BE2C (cell line): ENCODE measurements around the gene HARS2.
"Not testable (repeated sequence)": the region's sequence is repeated elsewhere in the genome, so short reads cannot be mapped to it uniquely, and the experiment has no call there.

Experiments used
- DNase-seq: peaks from one replicate; pipeline ENCODE4 v3.0.0-alpha.2; 2020
- H3K27me3 ChIP-seq: fragments of 250-450 bp; sonication (Bioruptor Pico); 2 replicates; pipeline ENCODE4 v1.5.1; 2020; ENCODE audit warnings: mild to moderate bottlenecking
- H3K36me3 ChIP-seq: fragments of 250-450 bp; sonication (Bioruptor Pico); 2 replicates; pipeline ENCODE4 v1.5.1; 2020; ENCODE audit warnings: mild to moderate bottlenecking
- H3K4me1 ChIP-seq: fragments of 250-450 bp; sonication (Bioruptor Pico); 2 replicates; pipeline ENCODE4 v1.5.1; 2020
- H3K4me3 ChIP-seq: 2 replicates; pipeline ENCODE4 v1.5.1; 2011; ENCODE audit warnings: low read depth, low read length
- H3K9me3 ChIP-seq: fragments of 250-450 bp; sonication (Bioruptor Pico); 2 replicates; pipeline ENCODE4 v1.5.1; 2020
- CTCF ChIP-seq: IDR thresholded peaks from 2 replicates; pipeline ENCODE4 v1.5.1; 2012; ENCODE audit warnings: mild to moderate bottlenecking, low read depth, low read length

Gene HARS2

DNA sequence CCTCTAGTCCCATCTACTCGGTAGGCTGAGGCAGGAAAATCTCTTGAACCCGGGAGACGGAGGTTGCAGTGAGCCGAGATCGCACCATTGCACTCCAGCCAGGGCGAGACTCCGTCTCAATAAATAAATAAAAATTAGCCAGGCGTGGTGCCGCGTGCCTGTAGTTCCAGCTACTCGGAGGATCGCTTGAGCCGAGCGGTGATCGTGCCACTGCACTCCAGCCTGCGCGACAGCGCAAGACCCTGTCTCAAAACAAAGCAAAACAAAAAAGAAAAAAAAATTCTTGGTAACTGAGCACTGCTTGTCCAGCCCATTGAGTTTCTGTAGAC, 27.3 kb upstream of the HARS2 start:
- Histone ChIP-seq H3K27me3 (no peaks in the 10 kb centered on the region), H3K9me3 (no peaks in the 10 kb centered on the region), H3K36me3 (peaks cover 40% of the 10 kb centered on the region), H3K4me1 (no peaks in the 10 kb centered on the region), H3K4me3 (peak overlapping the region; percentile 96)
- no peak for DNase-seq
- no peak for TF ChIP-seq CTCF

GRCh38 chr5:140664359-140665119, 26.7 kb upstream of the HARS2 start, which contains the start of gene WDR55:
Gene WDR55 (plus strand): TSS chr5:140664904. CDS start chr5:140664913, 9 bp downstream.
- TF ChIP-seq CTCF, result no peak
- Histone ChIP-seq H3K4me1 (no peaks in the 10 kb centered on the region), H3K4me3 (peak within 1 kb of the TSS; percentile 96), H3K36me3 (peaks cover 40% of the 10 kb centered on the region), H3K9me3 (no peaks in the 10 kb centered on the region), H3K27me3 (no peaks in the 10 kb centered on the region)
- peak; percentile 99 for DNase-seq

GRCh38 chr5:140671035-140671434, 20.2 kb upstream of the HARS2 start:
- peaks cover 62% of the 10 kb centered on the region for H3K36me3 ChIP-seq
- H3K4me1 ChIP-seq, DNase-seq, H3K9me3 ChIP-seq, H3K27me3 ChIP-seq, H3K4me3 ChIP-seq: not testable (repeated sequence)

- peaks cover 68% of the 10 kb centered on the region for H3K36me3 ChIP-seq
- TF ChIP-seq CTCF, result no peak
- no peaks in the 10 kb centered on the region for H3K4me1 ChIP-seq
- H3K9me3 ChIP-seq, result no peaks in the 10 kb centered on the region
- no peak for DNase-seq
- H3K4me3 ChIP-seq, result no peak overlapping the region
- H3K27me3 ChIP-seq, result no peaks in the 10 kb centered on the region
These were observed 19.7 kb upstream of the HARS2 start for GRCh38 chr5:140671472-140672125.

- Histone ChIP-seq H3K4me3 (no peak overlapping the region), H3K36me3 (peaks cover 76% of the 10 kb centered on the region), H3K9me3 (no peaks in the 10 kb centered on the region), H3K4me1 (no peaks in the 10 kb centered on the region), H3K27me3 (no peaks in the 10 kb centered on the region)
- peak; percentile 29 for DNase-seq
- no peak for TF ChIP-seq CTCF
These were observed 18.6 kb upstream of the HARS2 start for GRCh38 chr5:140672455-140673186.

GRCh38 chr5:140673187-140673976, 17.9 kb upstream of the HARS2 start, which contains the start of gene DND1:
Gene DND1 (minus strand): TSS chr5:140673576. CDS start chr5:140673542, 34 bp downstream.
- H3K36me3 ChIP-seq, result peaks cover 77% of the 10 kb centered on the region

More at GRCh38 chr5:140673187-140673976, 17.9 kb upstream of the HARS2 start, which contains the start of gene DND1:
- Histone ChIP-seq H3K9me3 (no peaks in the 10 kb centered on the region), H3K4me1 (no peaks in the 10 kb centered on the region), H3K4me3 (no peak within 1 kb of the TSS), H3K27me3 (no peaks in the 10 kb centered on the region)
- TF ChIP-seq CTCF, result no peak
- no peak for DNase-seq
